WTC11 (cell line): Measurements from ENCODE around the gene PAQR8.

Source experiments
- ATF6 ChIP-seq: sonication (generic); formaldehyde crosslinking; IDR thresholded peaks from 2 replicates; pipeline ENCODE4 v1.8.1; 2023; ENCODE audit warnings: mild to moderate bottlenecking, missing genetic modification reagents
- CBFB ChIP-seq: sonication (generic); formaldehyde crosslinking; IDR thresholded peaks from 2 replicates; pipeline ENCODE4 v1.8.1; 2022; ENCODE audit warnings: mild to moderate bottlenecking, low read depth, missing genetic modification reagents
- CTCF ChIP-seq: fragments of 200-600 bp; IDR thresholded peaks from 2 replicates; pipeline ENCODE4 v1.8.0; 2022; ENCODE audit warnings: antibody characterized with exemption
- E2F1 ChIP-seq: sonication (generic); formaldehyde crosslinking; IDR thresholded peaks from 2 replicates; pipeline ENCODE4 v1.8.0; 2022; ENCODE audit warnings: mild to moderate bottlenecking, missing genetic modification reagents
- FOXJ3 ChIP-seq: sonication (generic); formaldehyde crosslinking; IDR thresholded peaks from 2 replicates; pipeline ENCODE4 v1.9.0; 2021; ENCODE audit warnings: missing genetic modification reagents, mild to moderate bottlenecking, borderline replicate concordance
- HMGXB4 ChIP-seq: sonication (generic); formaldehyde crosslinking; IDR thresholded peaks from 2 replicates; pipeline ENCODE4 v1.8.1; 2023; ENCODE audit warnings: mild to moderate bottlenecking, moderate library complexity, missing genetic modification reagents
- MAX ChIP-seq: sonication (generic); formaldehyde crosslinking; IDR thresholded peaks from 2 replicates; pipeline ENCODE4 v1.8.0; 2022; ENCODE audit warnings: mild to moderate bottlenecking, missing genetic modification reagents
- NFE2L1 ChIP-seq: sonication (generic); formaldehyde crosslinking; IDR thresholded peaks from 2 replicates; pipeline ENCODE4 v1.8.1; 2023; ENCODE audit warnings: missing genetic modification reagents
- TEAD4 ChIP-seq: sonication (generic); formaldehyde crosslinking; IDR thresholded peaks from 2 replicates; pipeline ENCODE4 v1.8.0; 2022; ENCODE audit warnings: mild to moderate bottlenecking, missing genetic modification reagents
- USF2 ChIP-seq: sonication (generic); formaldehyde crosslinking; IDR thresholded peaks from 2 replicates; pipeline ENCODE4 v1.8.1; 2023; ENCODE audit warnings: mild to moderate bottlenecking, missing genetic modification reagents, moderate library complexity
- ZNF232 ChIP-seq: sonication (generic); formaldehyde crosslinking; IDR thresholded peaks from 2 replicates; pipeline ENCODE4 v1.8.0; 2022; ENCODE audit warnings: mild to moderate bottlenecking, missing genetic modification reagents
- TF ChIP-seq, protein P1 (sequence below): sonication (generic); formaldehyde crosslinking; IDR thresholded peaks from 2 replicates; pipeline ENCODE4 v1.8.1; 2022; ENCODE audit warnings: missing genetic modification reagents, borderline replicate concordance
- TF ChIP-seq, protein P2 (sequence below): sonication (generic); formaldehyde crosslinking; IDR thresholded peaks from 2 replicates; pipeline ENCODE4 v1.8.1; 2023; ENCODE audit warnings: mild to moderate bottlenecking, missing genetic modification reagents, borderline replicate concordance
- TF ChIP-seq, protein P3 (sequence below): sonication (generic); formaldehyde crosslinking; IDR thresholded peaks from 2 replicates; pipeline ENCODE4 v1.8.0; 2022; ENCODE audit warnings: mild to moderate bottlenecking, missing genetic modification reagents

- TF ChIP-seq, protein P1, sequence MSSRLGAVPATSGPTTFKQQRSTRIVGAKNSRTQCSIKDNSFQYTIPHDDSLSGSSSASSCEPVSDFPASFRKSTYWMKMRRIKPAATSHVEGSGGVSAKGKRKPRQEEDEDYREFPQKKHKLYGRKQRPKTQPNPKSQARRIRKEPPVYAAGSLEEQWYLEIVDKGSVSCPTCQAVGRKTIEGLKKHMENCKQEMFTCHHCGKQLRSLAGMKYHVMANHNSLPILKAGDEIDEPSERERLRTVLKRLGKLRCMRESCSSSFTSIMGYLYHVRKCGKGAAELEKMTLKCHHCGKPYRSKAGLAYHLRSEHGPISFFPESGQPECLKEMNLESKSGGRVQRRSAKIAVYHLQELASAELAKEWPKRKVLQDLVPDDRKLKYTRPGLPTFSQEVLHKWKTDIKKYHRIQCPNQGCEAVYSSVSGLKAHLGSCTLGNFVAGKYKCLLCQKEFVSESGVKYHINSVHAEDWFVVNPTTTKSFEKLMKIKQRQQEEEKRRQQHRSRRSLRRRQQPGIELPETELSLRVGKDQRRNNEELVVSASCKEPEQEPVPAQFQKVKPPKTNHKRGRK (CRISPR knock-in tag), result no peak
- TF ChIP-seq USF2 (CRISPR knock-in tag), result no peak
- TF ChIP-seq CTCF, result no peak
- TF ChIP-seq, protein P2, sequence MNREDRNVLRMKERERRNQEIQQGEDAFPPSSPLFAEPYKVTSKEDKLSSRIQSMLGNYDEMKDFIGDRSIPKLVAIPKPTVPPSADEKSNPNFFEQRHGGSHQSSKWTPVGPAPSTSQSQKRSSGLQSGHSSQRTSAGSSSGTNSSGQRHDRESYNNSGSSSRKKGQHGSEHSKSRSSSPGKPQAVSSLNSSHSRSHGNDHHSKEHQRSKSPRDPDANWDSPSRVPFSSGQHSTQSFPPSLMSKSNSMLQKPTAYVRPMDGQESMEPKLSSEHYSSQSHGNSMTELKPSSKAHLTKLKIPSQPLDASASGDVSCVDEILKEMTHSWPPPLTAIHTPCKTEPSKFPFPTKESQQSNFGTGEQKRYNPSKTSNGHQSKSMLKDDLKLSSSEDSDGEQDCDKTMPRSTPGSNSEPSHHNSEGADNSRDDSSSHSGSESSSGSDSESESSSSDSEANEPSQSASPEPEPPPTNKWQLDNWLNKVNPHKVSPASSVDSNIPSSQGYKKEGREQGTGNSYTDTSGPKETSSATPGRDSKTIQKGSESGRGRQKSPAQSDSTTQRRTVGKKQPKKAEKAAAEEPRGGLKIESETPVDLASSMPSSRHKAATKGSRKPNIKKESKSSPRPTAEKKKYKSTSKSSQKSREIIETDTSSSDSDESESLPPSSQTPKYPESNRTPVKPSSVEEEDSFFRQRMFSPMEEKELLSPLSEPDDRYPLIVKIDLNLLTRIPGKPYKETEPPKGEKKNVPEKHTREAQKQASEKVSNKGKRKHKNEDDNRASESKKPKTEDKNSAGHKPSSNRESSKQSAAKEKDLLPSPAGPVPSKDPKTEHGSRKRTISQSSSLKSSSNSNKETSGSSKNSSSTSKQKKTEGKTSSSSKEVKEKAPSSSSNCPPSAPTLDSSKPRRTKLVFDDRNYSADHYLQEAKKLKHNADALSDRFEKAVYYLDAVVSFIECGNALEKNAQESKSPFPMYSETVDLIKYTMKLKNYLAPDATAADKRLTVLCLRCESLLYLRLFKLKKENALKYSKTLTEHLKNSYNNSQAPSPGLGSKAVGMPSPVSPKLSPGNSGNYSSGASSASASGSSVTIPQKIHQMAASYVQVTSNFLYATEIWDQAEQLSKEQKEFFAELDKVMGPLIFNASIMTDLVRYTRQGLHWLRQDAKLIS, result no peak
- no peak for TF ChIP-seq E2F1
- TF ChIP-seq FOXJ3, result no peak
- no peak for TF ChIP-seq NFE2L1
- TF ChIP-seq TEAD4 (CRISPR knock-in tag), result no peak
- no peak for TF ChIP-seq HMGXB4
- no peak for TF ChIP-seq MAX (CRISPR knock-in tag)
- no peak for TF ChIP-seq ZNF232 (CRISPR knock-in tag)
- TF ChIP-seq CBFB (CRISPR knock-in tag), result no peak
- no peak for TF ChIP-seq ATF6 (CRISPR knock-in tag)
- TF ChIP-seq, protein P3, sequence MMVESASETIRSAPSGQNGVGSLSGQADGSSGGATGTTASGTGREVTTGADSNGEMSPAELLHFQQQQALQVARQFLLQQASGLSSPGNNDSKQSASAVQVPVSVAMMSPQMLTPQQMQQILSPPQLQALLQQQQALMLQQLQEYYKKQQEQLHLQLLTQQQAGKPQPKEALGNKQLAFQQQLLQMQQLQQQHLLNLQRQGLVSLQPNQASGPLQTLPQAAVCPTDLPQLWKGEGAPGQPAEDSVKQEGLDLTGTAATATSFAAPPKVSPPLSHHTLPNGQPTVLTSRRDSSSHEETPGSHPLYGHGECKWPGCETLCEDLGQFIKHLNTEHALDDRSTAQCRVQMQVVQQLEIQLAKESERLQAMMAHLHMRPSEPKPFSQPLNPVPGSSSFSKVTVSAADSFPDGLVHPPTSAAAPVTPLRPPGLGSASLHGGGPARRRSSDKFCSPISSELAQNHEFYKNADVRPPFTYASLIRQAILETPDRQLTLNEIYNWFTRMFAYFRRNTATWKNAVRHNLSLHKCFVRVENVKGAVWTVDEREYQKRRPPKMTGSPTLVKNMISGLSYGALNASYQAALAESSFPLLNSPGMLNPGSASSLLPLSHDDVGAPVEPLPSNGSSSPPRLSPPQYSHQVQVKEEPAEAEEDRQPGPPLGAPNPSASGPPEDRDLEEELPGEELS (CRISPR knock-in tag), result no peak
Observed at GRCh38 chr6:52392944-52393343, 31.0 kb downstream of the PAQR8 start.
